Esophagus squamous epithelium (tissue), 4 donors: ENCODE results near the gene MGAT4B.

Experiments
- POLR2A ChIP-seq, 4 donors: fragments of 450-650 bp; IDR thresholded peaks; one replicate each; pipeline ENCODE4 v1.6.1; 2017; ENCODE audit warnings: antibody characterized with exemption in 4 of 4, mild to moderate bottlenecking in 4 of 4, moderate library complexity in 3 of 4
- TF ChIP-seq, protein P1 (sequence below), 6 experiments: fragments of 450-650 bp in 4 of 6; fragments of 200-600 bp in 2 of 6; sonication (generic) in 2 of 6; IDR thresholded peaks; one replicate each; pipeline ENCODE4 v1.5.1; 2016 to 2019; ENCODE audit warnings: antibody characterized with exemption in 6 of 6, mild to moderate bottlenecking in 4 of 6, moderate library complexity in 4 of 6

DNA sequence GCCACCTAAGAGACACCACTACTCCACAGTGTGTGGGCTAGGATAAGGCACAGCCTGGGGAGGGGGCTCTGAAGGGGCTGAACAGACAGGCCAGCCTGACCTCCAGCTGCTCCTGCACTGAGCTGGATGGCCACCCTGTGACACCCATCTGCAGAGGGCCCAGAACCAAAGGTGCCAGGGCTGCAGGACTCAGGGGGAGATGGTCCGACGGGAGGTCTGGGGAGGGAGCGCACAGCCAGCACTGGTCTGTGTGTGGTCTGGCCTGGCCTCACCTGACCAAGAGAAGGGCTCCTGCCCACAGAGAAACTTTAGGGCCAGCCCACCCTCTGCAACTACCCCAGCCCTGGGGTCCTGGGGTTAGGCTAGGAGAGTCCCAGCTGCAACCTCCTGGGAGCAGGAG is 12.1 kb downstream of the MGAT4B start:
- TF ChIP-seq, protein P1, sequence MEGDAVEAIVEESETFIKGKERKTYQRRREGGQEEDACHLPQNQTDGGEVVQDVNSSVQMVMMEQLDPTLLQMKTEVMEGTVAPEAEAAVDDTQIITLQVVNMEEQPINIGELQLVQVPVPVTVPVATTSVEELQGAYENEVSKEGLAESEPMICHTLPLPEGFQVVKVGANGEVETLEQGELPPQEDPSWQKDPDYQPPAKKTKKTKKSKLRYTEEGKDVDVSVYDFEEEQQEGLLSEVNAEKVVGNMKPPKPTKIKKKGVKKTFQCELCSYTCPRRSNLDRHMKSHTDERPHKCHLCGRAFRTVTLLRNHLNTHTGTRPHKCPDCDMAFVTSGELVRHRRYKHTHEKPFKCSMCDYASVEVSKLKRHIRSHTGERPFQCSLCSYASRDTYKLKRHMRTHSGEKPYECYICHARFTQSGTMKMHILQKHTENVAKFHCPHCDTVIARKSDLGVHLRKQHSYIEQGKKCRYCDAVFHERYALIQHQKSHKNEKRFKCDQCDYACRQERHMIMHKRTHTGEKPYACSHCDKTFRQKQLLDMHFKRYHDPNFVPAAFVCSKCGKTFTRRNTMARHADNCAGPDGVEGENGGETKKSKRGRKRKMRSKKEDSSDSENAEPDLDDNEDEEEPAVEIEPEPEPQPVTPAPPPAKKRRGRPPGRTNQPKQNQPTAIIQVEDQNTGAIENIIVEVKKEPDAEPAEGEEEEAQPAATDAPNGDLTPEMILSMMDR (IDR thresholded peaks at IDR 0.05) = no peak
- no peak for TF ChIP-seq POLR2A (IDR thresholded peaks at IDR 0.05)
